ENCODE results near the gene LRP1. TPM values are rescaled to one million over a fixed set of nuclear protein-coding genes. Genes with fewer than 3 reads are reported as not detected.

The LRP1 gene
- total and polyA plus RNA-seq, 2 experiments from 2014 or later: 47.8 to 76.8 TPM

GRCh38 chr12:57091638-57092528, 36.4 kb upstream of the LRP1 start:
- peaks cover 47% of the 10 kb centered on the region for H3K79me2 ChIP-seq
- H3K9me2 ChIP-seq (replicated peaks; ENCODE audit: insufficient read depth): no peaks in the 10 kb centered on the region
- H3K4me3 ChIP-seq: no peak overlapping the region
- peaks cover 30% of the 10 kb centered on the region for H3K4me1 ChIP-seq (ENCODE audit: insufficient read depth)
- H3K9me3 ChIP-seq (ENCODE audit: low read depth): no peaks in the 10 kb centered on the region
- 82% methylated on average over 21 of the region's 25 CpGs for WGBS (ENCODE audit: low lambda C conversion rate, missing lambda C conversion rate)
- TF ChIP-seq CTCF (IDR thresholded peaks at IDR 0.05; ENCODE audit: poor library complexity): no peak
- TF ChIP-seq EZH2phosphoT487 (IDR thresholded peaks at IDR 0.05; ENCODE audit: low read depth, severe bottlenecking, unreplicated experiment): no peak
- no peak for TF ChIP-seq EZH2 (IDR thresholded peaks at IDR 0.05; ENCODE audit: borderline replicate concordance)
- no peak for DNase-seq (ENCODE audit: low spot score)
- peaks cover 37% of the 10 kb centered on the region for H4K20me1 ChIP-seq (ENCODE audit: insufficient read depth, poor library complexity, severe bottlenecking)
- peaks cover 3% of the 10 kb centered on the region for H3K36me3 ChIP-seq (replicated peaks; ENCODE audit: insufficient read depth, low read depth)
- peak overlapping the region; percentile 79 for H3K27ac ChIP-seq
- H3K27me3 ChIP-seq: no peaks in the 10 kb centered on the region
- peak overlapping the region; percentile 89 for H3K4me2 ChIP-seq
- H2AFZ ChIP-seq: no peak overlapping the region

GRCh38 chr12:57092529-57092862, 35.8 kb upstream of the LRP1 start:
- no peak overlapping the region for H2AFZ ChIP-seq
- no peak for DNase-seq (ENCODE audit: low spot score)
- no peaks in the 10 kb centered on the region for H3K9me3 ChIP-seq (ENCODE audit: low read depth)
- H3K4me3 ChIP-seq: no peak overlapping the region
- TF ChIP-seq CTCF (IDR thresholded peaks at IDR 0.05; ENCODE audit: poor library complexity) (no peak), EZH2 (IDR thresholded peaks at IDR 0.05; ENCODE audit: borderline replicate concordance) (no peak), EZH2phosphoT487 (IDR thresholded peaks at IDR 0.05; ENCODE audit: low read depth, severe bottlenecking, unreplicated experiment) (no peak)
- H3K79me2 ChIP-seq: peaks cover 47% of the 10 kb centered on the region
- peaks cover 30% of the 10 kb centered on the region for H3K4me1 ChIP-seq (ENCODE audit: insufficient read depth)
- peak overlapping the region; percentile 33 for H3K4me2 ChIP-seq
- peaks cover 37% of the 10 kb centered on the region for H4K20me1 ChIP-seq (ENCODE audit: insufficient read depth, poor library complexity, severe bottlenecking)
- H3K36me3 ChIP-seq (replicated peaks; ENCODE audit: insufficient read depth, low read depth): peaks cover 3% of the 10 kb centered on the region
- no peaks in the 10 kb centered on the region for H3K9me2 ChIP-seq (replicated peaks; ENCODE audit: insufficient read depth)
- WGBS (ENCODE audit: low lambda C conversion rate, missing lambda C conversion rate): 86% methylated on average over 5 of the region's 5 CpGs
- H3K27me3 ChIP-seq: no peaks in the 10 kb centered on the region
- H3K27ac ChIP-seq: peak overlapping the region; percentile 79

- peaks cover 47% of the 10 kb centered on the region for H3K79me2 ChIP-seq
- no peaks in the 10 kb centered on the region for H3K9me3 ChIP-seq (ENCODE audit: low read depth)
- TF ChIP-seq EZH2phosphoT487 (IDR thresholded peaks at IDR 0.05; ENCODE audit: low read depth, severe bottlenecking, unreplicated experiment) (no peak), CTCF (IDR thresholded peaks at IDR 0.05; ENCODE audit: poor library complexity) (no peak), EZH2 (IDR thresholded peaks at IDR 0.05; ENCODE audit: borderline replicate concordance) (no peak)
- H3K4me3 ChIP-seq: no peak overlapping the region
- H3K4me1 ChIP-seq (ENCODE audit: insufficient read depth): peaks cover 30% of the 10 kb centered on the region
- no peak overlapping the region for H2AFZ ChIP-seq
- H4K20me1 ChIP-seq (ENCODE audit: insufficient read depth, poor library complexity, severe bottlenecking): peaks cover 37% of the 10 kb centered on the region
- no peaks in the 10 kb centered on the region for H3K9me2 ChIP-seq (replicated peaks; ENCODE audit: insufficient read depth)
- peak overlapping the region; percentile 79 for H3K27ac ChIP-seq
- no peak for DNase-seq (ENCODE audit: low spot score)
- H3K27me3 ChIP-seq: no peaks in the 10 kb centered on the region
- peak overlapping the region; percentile 70 for H3K4me2 ChIP-seq
- WGBS (ENCODE audit: low lambda C conversion rate, missing lambda C conversion rate): 90% methylated on average over 4 of the region's 4 CpGs
- H3K36me3 ChIP-seq (replicated peaks; ENCODE audit: insufficient read depth, low read depth): peaks cover 3% of the 10 kb centered on the region
Measured at GRCh38 chr12:57092876-57093414, 35.3 kb upstream of the LRP1 start.
